HEK293 (cell line): ENCODE results near the gene PICALM.

Experiments
- CTCF ChIA-PET: fragments of 350-600 bp; formaldehyde crosslinking; extraction: SDS; loops from one replicate; lab custom pipeline; 2021; ENCODE audit warnings: antibody characterized with exemption; lab: Yijun Ruan, JAX
- POLR2A ChIA-PET: fragments of 300-600 bp; formaldehyde crosslinking; extraction: SDS; loops from one replicate; lab custom pipeline; 2020; ENCODE audit warnings: antibody characterized with exemption, inconsistent platforms; lab: Yijun Ruan, JAX
- H3K27ac ChIP-seq: fragments of 200-500 bp; sonication (Bioruptor generic); 2 replicates; pipeline ENCODE4 v1.5.1; 2014; ENCODE audit warnings: low read depth, low read length, control low read depth, inconsistent platforms; ENCODE audit errors: extremely low read depth
- H3K36me3 ChIP-seq, 2 experiments: fragments of 200-500 bp in 1 of 2; sonication (Bioruptor generic) in 1 of 2; 1 replicate in 1 of 2; 2 replicates in 1 of 2; pipeline ENCODE4 v1.5.1; 2014 to 2017; ENCODE audit warnings: inconsistent platforms in 2 of 2, low read length in 2 of 2; ENCODE audit not compliant: control insufficient read depth in 2 of 2, insufficient read depth in 1 of 2
- H3K4me1 ChIP-seq: fragments of 200-500 bp; sonication (Bioruptor generic); 2 replicates; pipeline ENCODE4 v1.5.1; 2014; ENCODE audit warnings: mild to moderate bottlenecking, low read length, inconsistent platforms; ENCODE audit not compliant: control insufficient read depth, insufficient read depth
- H3K4me3 ChIP-seq: 2 replicates; pipeline ENCODE4 v1.5.1; 2011; ENCODE audit warnings: low read depth, mild to moderate bottlenecking, control low read depth, low read length, moderate library complexity
- H3K9me3 ChIP-seq: fragments of 200-500 bp; sonication (Bioruptor generic); 2 replicates; pipeline ENCODE4 v1.5.1; 2014; ENCODE audit warnings: low read depth, low read length, inconsistent platforms; ENCODE audit not compliant: control insufficient read depth, insufficient read depth
- EGR2 ChIP-seq: fragments of 450-650 bp; formaldehyde crosslinking; IDR thresholded peaks from 2 replicates; pipeline ENCODE4 v1.5.1; 2016; ENCODE audit warnings: low read depth, missing biosample characterization, missing genetic modification characterization
- GLI2 ChIP-seq: fragments of 450-650 bp; formaldehyde crosslinking; IDR thresholded peaks from 2 replicates; pipeline ENCODE4; 2017; ENCODE audit warnings: missing biosample characterization, missing genetic modification characterization, low read depth, borderline replicate concordance
- HOXA7 ChIP-seq: sonication (generic); formaldehyde crosslinking; IDR thresholded peaks from 2 replicates; pipeline ENCODE4 v1.8.1; 2022; ENCODE audit warnings: missing genetic modification reagents, borderline replicate concordance
- ZBTB20 ChIP-seq: fragments of 450-650 bp; formaldehyde crosslinking; IDR thresholded peaks from 2 replicates; pipeline ENCODE4 v1.5.1; 2016; ENCODE audit warnings: missing biosample characterization, missing genetic modification characterization
- ZBTB21 ChIP-seq: fragments of 450-650 bp; formaldehyde crosslinking; IDR thresholded peaks from 2 replicates; pipeline ENCODE4 v1.5.1; 2017; ENCODE audit warnings: missing biosample characterization, missing genetic modification characterization
- ZFP41 ChIP-seq: fragments of 450-650 bp; formaldehyde crosslinking; IDR thresholded peaks from 2 replicates; pipeline ENCODE4 v1.5.1; 2016; ENCODE audit warnings: missing biosample characterization, missing genetic modification characterization, borderline replicate concordance
- ZNF10 ChIP-seq: fragments of 450-650 bp; formaldehyde crosslinking; IDR thresholded peaks from 2 replicates; pipeline ENCODE4 v1.5.1; 2017; ENCODE audit warnings: missing biosample characterization, missing genetic modification characterization
- ZNF146 ChIP-seq: fragments of 450-650 bp; formaldehyde crosslinking; IDR thresholded peaks from 2 replicates; pipeline ENCODE4 v1.5.1; 2016; ENCODE audit warnings: missing biosample characterization, missing genetic modification characterization
- ZNF24 ChIP-seq: fragments of 450-650 bp; formaldehyde crosslinking; IDR thresholded peaks from 2 replicates; pipeline ENCODE4 v1.5.1; 2016; ENCODE audit warnings: missing biosample characterization, missing genetic modification characterization
- ZNF266 ChIP-seq: fragments of 450-650 bp; formaldehyde crosslinking; IDR thresholded peaks from 2 replicates; pipeline ENCODE4 v1.5.1; 2016; ENCODE audit warnings: missing biosample characterization, missing genetic modification characterization, low read depth
- ZNF354C ChIP-seq: fragments of 450-650 bp; formaldehyde crosslinking; IDR thresholded peaks from 2 replicates; pipeline ENCODE4 v1.5.1; 2016; ENCODE audit warnings: missing biosample characterization, missing genetic modification characterization, low read depth, borderline replicate concordance
- ZNF514 ChIP-seq: fragments of 450-650 bp; formaldehyde crosslinking; IDR thresholded peaks from 2 replicates; pipeline ENCODE4 v1.5.1; 2016; ENCODE audit warnings: missing biosample characterization, missing genetic modification characterization
- ZNF561 ChIP-seq: fragments of 450-650 bp; IDR thresholded peaks from 2 replicates; pipeline ENCODE4 v1.5.1; 2018; ENCODE audit warnings: missing biosample characterization, missing genetic modification characterization, borderline replicate concordance
- ZNF629 ChIP-seq: fragments of 450-650 bp; formaldehyde crosslinking; IDR thresholded peaks from 2 replicates; pipeline ENCODE4 v1.5.1; 2017; ENCODE audit warnings: missing biosample characterization, missing genetic modification characterization
- ZNF664 ChIP-seq: fragments of 450-650 bp; formaldehyde crosslinking; IDR thresholded peaks from 2 replicates; pipeline ENCODE4 v1.5.1; 2016; ENCODE audit warnings: missing biosample characterization, missing genetic modification characterization
- ZNF701 ChIP-seq: fragments of 450-650 bp; formaldehyde crosslinking; IDR thresholded peaks from 2 replicates; pipeline ENCODE4 v1.5.1; 2016; ENCODE audit warnings: missing biosample characterization, missing genetic modification characterization
- ZNF76 ChIP-seq: fragments of 450-650 bp; formaldehyde crosslinking; IDR thresholded peaks from 2 replicates; pipeline ENCODE4; 2016; ENCODE audit warnings: low read depth, missing biosample characterization, missing genetic modification characterization, borderline replicate concordance
- TF ChIP-seq, protein P1 (sequence below): fragments of 450-650 bp; formaldehyde crosslinking; optimal IDR thresholded peaks from 2 replicates; pipeline ENCODE3; 2016; ENCODE audit warnings: missing biosample characterization, mild to moderate bottlenecking, missing genetic modification characterization
- TF ChIP-seq, protein P2 (sequence below): fragments of 450-650 bp; formaldehyde crosslinking; IDR thresholded peaks from 2 replicates; pipeline ENCODE4 v1.5.1; 2016; ENCODE audit warnings: missing biosample characterization, missing genetic modification characterization
- TF ChIP-seq, protein P3 (sequence below): fragments of 450-650 bp; formaldehyde crosslinking; IDR thresholded peaks from 2 replicates; pipeline ENCODE4 v1.5.1; 2016; ENCODE audit warnings: missing biosample characterization, missing genetic modification characterization, low read depth
- TF ChIP-seq, protein P4 (sequence below): fragments of 450-650 bp; formaldehyde crosslinking; IDR thresholded peaks from 2 replicates; pipeline ENCODE4 v1.5.1; 2016; ENCODE audit warnings: missing biosample characterization, missing genetic modification characterization, borderline replicate concordance

The PICALM gene

DNA sequence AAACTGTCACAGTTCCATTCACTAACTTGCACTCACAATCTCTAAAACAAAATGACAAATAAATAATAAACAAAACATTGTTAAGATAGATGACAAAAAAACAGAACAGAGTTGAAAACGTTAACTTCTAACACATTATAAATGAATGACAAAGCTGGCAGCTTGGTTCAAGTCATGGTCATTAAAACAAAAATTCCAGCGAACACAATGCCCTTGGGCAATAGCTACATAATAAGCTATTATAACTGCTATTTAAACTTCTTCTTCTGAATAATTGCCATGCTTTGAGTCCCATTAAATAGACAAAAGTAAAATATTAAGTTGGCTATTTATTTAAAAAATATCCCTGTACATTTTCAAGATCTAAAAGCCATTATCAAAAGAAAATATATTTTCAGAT lies 54.7 kb downstream of the PICALM start (continued):
- TF ChIP-seq, protein P1, sequence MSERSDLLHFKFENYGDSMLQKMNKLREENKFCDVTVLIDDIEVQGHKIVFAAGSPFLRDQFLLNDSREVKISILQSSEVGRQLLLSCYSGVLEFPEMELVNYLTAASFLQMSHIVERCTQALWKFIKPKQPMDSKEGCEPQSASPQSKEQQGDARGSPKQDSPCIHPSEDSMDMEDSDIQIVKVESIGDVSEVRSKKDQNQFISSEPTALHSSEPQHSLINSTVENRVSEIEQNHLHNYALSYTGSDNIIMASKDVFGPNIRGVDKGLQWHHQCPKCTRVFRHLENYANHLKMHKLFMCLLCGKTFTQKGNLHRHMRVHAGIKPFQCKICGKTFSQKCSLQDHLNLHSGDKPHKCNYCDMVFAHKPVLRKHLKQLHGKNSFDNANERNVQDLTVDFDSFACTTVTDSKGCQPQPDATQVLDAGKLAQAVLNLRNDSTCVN: no peak
- TF ChIP-seq, protein P2, sequence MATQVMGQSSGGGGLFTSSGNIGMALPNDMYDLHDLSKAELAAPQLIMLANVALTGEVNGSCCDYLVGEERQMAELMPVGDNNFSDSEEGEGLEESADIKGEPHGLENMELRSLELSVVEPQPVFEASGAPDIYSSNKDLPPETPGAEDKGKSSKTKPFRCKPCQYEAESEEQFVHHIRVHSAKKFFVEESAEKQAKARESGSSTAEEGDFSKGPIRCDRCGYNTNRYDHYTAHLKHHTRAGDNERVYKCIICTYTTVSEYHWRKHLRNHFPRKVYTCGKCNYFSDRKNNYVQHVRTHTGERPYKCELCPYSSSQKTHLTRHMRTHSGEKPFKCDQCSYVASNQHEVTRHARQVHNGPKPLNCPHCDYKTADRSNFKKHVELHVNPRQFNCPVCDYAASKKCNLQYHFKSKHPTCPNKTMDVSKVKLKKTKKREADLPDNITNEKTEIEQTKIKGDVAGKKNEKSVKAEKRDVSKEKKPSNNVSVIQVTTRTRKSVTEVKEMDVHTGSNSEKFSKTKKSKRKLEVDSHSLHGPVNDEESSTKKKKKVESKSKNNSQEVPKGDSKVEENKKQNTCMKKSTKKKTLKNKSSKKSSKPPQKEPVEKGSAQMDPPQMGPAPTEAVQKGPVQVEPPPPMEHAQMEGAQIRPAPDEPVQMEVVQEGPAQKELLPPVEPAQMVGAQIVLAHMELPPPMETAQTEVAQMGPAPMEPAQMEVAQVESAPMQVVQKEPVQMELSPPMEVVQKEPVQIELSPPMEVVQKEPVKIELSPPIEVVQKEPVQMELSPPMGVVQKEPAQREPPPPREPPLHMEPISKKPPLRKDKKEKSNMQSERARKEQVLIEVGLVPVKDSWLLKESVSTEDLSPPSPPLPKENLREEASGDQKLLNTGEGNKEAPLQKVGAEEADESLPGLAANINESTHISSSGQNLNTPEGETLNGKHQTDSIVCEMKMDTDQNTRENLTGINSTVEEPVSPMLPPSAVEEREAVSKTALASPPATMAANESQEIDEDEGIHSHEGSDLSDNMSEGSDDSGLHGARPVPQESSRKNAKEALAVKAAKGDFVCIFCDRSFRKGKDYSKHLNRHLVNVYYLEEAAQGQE: no peak
- no peak for TF ChIP-seq ZNF10

DNA sequence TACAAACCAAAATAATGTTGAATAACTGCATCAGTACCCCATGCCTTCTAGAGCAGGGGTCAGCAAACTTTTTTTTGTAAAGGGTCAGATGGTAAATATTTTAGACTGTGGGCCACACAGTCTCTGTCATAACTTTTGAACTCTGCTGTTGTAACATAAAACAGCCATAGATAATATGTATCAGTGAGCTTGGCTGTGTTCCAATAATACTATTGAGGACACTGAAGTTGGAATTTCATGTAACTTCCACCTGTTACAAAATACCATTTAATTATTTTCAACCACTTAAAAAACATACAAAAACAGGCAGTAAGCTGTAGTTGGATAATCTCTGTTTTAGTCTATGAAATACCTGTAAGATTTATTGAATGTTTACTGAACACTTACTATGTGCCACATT lies 55.2 kb downstream of the PICALM start:
- no peak overlapping the region for H3K27ac ChIP-seq
- POLR2A ChIA-PET: interaction anchor here (0.8 kb wide), 1 partner anchor 55 kb away, joined by 3 read pairs; the partner anchor contains the start of gene PICALM
- H3K4me3 ChIP-seq: no peak overlapping the region
- CTCF ChIA-PET: interaction anchor here (0.5 to 2.1 kb wide), 4 partner anchors 29 to 405 kb away, joined by 3 to 5 read pairs (median 3); partner anchors contain the start of gene CCDC83
- H3K9me3 ChIP-seq: no peaks in the 10 kb centered on the region
- no peaks in the 10 kb centered on the region for H3K4me1 ChIP-seq
- TF ChIP-seq ZNF354C (tag by site-specific recombination) (no peak), ZNF664 (tag by site-specific recombination) (peak; percentile 71), GLI2 (tag by site-specific recombination) (no peak), ZNF24 (no peak), ZFP41 (tag by site-specific recombination) (no peak)
- H3K36me3 ChIP-seq: peaks cover 0 to 27% of the 10 kb centered on the region in 2 experiments; a peak in 2 of 3 replicates

DNA sequence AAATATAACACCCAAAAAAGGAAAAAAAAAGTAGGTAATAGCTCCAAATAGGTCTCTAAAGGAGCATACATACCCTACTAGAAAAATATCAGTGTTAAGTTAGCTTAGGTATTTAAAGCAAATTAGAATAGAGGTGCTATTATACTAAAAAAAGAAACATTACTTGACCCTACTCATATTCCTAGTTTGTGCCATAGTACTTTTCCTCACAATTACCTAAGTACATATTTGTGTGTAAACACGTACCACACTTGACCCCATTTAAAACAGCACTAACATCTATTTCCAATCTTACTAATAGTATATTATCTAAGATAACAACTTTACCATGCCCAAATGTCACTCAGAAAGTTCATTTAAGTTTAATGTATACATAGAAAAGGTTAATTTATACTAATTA lies 57.7 kb downstream of the PICALM start:
- no peak overlapping the region for H3K4me3 ChIP-seq
- no peaks in the 10 kb centered on the region for H3K4me1 ChIP-seq
- no peak overlapping the region for H3K27ac ChIP-seq
- ChIA-PET POLR2A (no interaction called here), CTCF (interaction anchor here (1.5 kb wide), 1 partner anchor 31 kb away, joined by 5 read pairs; no protein-coding TSS in a partner anchor)
- peaks cover 0 to 45% of the 10 kb centered on the region in 2 experiments; a peak in 2 of 3 replicates for H3K36me3 ChIP-seq
- H3K9me3 ChIP-seq: no peaks in the 10 kb centered on the region
- TF ChIP-seq ZBTB20 (tag by site-specific recombination): no peak
- no peak for TF ChIP-seq EGR2
- no peak for TF ChIP-seq ZBTB21 (tag by site-specific recombination)
- no peak for TF ChIP-seq ZNF266 (tag by site-specific recombination)
- no peak for TF ChIP-seq ZNF561 (tag by site-specific recombination)
- TF ChIP-seq ZNF146 (tag by site-specific recombination): no peak
- TF ChIP-seq, protein P3, sequence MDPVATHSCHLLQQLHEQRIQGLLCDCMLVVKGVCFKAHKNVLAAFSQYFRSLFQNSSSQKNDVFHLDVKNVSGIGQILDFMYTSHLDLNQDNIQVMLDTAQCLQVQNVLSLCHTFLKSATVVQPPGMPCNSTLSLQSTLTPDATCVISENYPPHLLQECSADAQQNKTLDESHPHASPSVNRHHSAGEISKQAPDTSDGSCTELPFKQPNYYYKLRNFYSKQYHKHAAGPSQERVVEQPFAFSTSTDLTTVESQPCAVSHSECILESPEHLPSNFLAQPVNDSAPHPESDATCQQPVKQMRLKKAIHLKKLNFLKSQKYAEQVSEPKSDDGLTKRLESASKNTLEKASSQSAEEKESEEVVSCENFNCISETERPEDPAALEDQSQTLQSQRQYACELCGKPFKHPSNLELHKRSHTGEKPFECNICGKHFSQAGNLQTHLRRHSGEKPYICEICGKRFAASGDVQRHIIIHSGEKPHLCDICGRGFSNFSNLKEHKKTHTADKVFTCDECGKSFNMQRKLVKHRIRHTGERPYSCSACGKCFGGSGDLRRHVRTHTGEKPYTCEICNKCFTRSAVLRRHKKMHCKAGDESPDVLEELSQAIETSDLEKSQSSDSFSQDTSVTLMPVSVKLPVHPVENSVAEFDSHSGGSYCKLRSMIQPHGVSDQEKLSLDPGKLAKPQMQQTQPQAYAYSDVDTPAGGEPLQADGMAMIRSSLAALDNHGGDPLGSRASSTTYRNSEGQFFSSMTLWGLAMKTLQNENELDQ (tag by site-specific recombination): no peak
- no peak for TF ChIP-seq ZNF76 (tag by site-specific recombination)
- TF ChIP-seq ZNF514 (tag by site-specific recombination): no peak
- no peak for TF ChIP-seq HOXA7
- no peak for TF ChIP-seq ZNF701
- TF ChIP-seq ZNF24: no peak
- TF ChIP-seq, protein P4, sequence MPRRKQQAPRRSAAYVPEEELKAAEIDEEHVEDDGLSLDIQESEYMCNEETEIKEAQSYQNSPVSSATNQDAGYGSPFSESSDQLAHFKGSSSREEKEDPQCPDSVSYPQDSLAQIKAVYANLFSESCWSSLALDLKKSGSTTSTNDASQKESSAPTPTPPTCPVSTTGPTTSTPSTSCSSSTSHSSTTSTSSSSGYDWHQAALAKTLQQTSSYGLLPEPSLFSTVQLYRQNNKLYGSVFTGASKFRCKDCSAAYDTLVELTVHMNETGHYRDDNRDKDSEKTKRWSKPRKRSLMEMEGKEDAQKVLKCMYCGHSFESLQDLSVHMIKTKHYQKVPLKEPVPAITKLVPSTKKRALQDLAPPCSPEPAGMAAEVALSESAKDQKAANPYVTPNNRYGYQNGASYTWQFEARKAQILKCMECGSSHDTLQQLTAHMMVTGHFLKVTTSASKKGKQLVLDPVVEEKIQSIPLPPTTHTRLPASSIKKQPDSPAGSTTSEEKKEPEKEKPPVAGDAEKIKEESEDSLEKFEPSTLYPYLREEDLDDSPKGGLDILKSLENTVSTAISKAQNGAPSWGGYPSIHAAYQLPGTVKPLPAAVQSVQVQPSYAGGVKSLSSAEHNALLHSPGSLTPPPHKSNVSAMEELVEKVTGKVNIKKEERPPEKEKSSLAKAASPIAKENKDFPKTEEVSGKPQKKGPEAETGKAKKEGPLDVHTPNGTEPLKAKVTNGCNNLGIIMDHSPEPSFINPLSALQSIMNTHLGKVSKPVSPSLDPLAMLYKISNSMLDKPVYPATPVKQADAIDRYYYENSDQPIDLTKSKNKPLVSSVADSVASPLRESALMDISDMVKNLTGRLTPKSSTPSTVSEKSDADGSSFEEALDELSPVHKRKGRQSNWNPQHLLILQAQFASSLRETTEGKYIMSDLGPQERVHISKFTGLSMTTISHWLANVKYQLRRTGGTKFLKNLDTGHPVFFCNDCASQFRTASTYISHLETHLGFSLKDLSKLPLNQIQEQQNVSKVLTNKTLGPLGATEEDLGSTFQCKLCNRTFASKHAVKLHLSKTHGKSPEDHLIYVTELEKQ: no peak
- no peak for TF ChIP-seq ZNF629 (tag by site-specific recombination)
